TTC549 (cell line): ENCODE results near the gene GRAP2.
"Not testable (repeated sequence)": the region's sequence is repeated elsewhere in the genome, so short reads cannot be mapped to it uniquely, and the experiment has no call there.

Source experiments
- FAIRE-seq: peaks from 2 replicates; lab custom pipeline; 2012; peaks lifted over from hg19 to GRCh38; lab: Jason Lieb, UNC

Gene GRAP2

DNA sequence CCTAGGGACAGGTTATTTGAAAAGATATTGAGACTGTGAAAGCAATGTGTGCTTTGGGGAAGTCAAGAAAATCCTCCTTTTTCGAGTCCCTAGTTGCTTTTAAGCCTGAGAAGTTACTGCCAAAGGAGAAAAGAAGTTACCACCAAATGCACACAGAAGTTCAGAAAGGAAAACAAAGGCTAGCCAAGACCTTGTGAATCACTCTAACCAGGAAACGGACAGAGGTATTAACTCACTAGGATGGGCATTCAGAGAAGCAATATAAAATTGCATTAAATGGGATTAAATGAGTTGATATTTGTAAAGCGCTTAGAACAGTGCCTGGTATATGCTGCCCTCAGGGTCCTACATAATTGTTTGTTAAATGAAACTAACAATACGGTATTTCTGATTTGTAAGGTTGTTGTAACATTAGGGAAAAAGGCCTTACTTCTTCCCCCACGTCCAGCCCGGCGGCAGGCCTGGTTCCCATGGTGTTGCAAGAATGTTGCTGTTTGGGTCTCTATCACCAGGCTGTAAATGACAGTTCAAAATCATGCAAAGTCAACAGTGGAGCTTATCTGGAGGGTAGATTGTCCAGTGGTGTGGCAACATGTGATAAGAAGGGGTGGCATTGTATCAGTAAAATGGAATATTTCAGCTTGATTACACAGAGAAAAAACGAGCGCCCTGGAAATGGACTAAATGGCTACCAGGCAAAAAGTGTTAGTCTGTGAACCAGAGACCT, 66.4 kb downstream of the GRAP2 start:
- FAIRE-seq: no peak

DNA sequence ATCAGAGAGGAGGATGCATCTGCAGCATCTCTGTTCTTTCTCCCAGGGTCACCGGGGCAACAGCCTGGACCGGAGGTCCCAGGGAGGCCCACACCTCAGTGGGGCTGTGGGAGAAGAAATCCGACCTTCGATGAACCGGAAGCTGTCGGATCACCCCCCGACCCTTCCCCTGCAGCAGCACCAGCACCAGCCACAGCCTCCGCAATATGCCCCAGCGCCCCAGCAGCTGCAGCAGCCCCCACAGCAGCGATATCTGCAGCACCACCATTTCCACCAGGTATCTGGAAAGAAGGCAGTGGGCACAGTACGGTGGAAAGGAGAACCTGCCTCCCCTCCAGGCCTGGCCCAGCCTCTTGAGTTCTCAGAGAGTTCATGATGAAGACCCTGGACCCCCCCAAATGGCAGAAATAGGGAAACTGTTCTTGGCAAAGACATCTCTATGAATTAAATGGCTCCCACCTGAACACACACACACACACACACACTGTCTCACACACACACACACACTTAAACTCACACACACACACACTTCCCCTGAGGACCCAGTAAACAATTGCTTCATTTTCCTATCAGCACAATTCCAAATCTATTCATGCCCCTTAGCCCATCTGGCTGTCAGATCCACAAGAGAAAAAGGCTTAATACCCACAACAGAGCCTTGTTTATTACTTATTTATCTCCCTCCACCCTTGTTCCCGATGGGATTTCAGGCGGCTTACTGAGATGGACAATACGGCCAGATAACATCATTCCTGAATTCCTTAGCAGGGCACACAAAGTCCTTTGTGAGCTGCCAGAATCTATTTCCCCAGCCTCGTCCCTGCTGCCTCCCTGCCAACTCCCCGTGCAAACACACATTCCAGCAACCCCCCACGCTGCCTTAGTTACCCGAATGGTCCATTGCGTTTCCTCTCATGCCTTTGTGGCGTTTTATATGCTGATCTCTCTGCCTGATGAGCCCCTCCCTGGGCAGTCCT, 67.4 kb downstream of the GRAP2 start:
- FAIRE-seq: no peak

DNA sequence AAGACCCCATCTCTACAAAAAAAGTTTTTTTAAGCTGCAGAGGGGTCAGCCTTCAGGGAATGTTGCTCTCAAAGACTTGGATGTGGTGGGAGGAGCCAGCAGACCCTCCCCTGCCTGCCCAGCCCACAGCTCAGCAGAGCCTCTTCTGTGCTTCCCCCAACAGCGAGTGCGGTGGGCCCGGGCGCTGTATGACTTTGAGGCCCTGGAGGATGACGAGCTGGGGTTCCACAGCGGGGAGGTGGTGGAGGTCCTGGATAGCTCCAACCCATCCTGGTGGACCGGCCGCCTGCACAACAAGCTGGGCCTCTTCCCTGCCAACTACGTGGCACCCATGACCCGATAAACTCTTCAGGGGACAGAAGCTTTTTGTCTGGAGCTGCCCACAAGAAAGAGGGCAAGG, 69.9 kb downstream of the GRAP2 start:
- FAIRE-seq: no peak

- FAIRE-seq: no peak
Observed at GRCh38 chr22:39972641-39973040, 71.8 kb downstream of the GRAP2 start.

DNA sequence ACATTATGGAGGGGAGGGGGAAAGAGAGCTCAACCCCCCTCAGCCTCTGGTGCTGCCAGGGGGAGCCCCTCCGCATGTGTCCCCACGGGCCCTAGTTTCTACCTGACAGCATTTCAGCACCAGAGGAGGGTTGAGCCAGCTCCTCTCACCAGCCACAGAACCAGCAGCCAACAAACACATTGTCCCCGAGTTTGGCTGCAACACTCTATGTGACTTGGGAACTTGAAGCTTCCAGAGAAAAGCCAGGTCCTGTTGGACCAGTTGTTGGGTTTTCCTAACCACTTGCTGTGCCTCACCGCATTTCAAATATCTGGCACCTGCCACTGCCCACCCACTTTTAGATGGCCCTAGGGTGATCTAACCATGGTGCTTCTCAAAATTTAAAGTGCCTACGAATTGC, 72.8 kb downstream of the GRAP2 start:
- FAIRE-seq: no peak

DNA sequence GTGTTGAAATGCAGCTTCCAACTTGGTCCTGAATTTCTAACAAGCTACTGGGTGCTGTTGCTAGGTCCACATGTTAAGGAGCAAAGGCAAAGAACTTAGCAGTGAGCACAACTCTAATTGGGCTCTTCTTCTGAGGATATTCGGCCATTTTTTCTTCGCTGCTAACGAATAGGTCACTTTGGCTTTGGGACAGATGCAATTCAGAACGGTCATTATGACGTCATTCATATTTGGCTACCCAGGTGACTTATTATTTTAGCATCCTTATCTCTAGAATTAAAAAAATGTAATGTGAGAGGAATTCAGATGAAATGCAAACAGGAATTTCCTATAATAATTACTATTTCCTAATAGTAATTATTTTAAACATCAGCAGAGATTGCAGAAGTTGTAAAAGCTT, 73.2 kb downstream of the GRAP2 start:
- FAIRE-seq: no peak

DNA sequence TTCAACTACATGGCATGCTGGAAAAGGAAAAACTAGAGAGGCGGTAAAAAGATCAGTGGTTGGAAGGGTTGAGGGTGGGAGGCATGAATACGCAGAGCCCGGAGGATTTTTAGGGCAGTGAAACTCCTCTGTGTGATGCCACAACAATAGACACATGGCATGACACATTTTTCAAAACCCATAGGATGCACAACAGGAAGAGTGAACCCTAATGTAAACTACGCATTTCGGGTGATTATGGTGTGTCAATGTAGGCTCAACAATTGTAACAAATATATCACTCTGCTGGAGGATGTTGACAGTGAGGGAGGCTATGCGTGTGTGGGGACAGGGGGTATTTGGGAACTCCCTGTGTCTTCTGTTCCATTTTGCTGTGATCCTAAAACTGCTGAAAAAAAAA, 78.2 kb downstream of the GRAP2 start:
- FAIRE-seq: no peak

GRCh38 chr22:39979458-39979857, 78.6 kb downstream of the GRAP2 start:
- no peak for FAIRE-seq

DNA sequence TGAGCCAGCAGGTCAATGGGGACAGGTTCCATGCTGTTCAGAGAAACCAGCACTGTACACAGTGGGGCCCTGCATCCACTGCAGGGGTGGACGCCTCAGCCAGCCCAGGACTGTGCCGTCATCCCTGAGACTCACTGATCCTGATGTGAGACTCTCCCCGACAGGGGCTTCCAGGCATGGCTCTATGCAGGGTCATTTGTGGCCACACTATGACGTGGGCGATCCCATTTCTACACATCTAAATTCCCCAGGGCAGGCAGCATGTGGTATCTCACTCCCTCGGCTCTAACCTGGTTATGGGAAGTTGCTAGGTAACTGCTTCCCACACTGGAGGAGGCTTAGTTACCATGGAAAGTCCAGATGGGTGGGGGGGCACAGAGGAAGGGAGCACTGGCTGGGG, 79.7 kb downstream of the GRAP2 start:
- no peak for FAIRE-seq

DNA sequence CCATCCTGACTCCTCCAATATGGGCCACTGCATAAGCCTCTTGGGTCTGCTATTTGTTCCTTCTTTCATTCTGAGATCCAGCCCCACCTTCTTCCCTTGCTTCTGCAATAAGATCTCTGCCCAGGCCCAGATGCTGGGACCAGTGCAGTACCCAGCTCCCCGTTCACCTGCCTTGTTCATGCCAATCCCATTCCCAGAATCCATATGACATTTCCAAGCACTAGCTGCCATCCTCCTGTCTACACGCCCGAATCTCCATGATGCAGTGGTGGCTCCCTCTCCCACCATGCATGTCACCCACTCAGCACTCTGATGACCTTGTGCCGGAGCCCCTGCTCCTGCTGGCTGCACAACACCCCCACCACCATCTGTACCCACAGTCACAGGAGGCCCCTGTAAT, 82.5 kb downstream of the GRAP2 start:
- FAIRE-seq: no peak

GRCh38 chr22:39984006-39984405, 83.1 kb downstream of the GRAP2 start:
- no peak for FAIRE-seq

DNA sequence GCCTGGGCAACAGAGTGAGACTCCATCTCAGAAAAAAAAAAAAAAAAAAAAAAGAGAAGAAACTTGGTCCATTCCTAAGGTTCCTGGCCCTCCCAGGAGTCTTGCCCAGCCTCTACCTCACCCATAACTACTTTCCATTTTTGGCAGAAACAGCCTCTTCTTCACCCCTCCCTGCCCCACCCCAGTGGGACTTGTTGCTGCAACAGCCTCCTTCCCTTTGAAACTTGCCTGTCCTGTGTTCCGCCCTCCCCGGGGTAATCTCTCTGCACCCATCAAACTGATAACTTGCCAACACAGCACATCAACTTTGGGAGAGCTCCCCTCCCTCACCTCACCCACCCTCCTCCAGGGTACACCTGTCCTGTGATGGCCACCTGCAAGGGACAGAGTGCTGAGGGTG, 83.9 kb downstream of the GRAP2 start:
- FAIRE-seq: no peak

GRCh38 chr22:39985383-39986035, 84.6 kb downstream of the GRAP2 start:
- FAIRE-seq: no peak

DNA sequence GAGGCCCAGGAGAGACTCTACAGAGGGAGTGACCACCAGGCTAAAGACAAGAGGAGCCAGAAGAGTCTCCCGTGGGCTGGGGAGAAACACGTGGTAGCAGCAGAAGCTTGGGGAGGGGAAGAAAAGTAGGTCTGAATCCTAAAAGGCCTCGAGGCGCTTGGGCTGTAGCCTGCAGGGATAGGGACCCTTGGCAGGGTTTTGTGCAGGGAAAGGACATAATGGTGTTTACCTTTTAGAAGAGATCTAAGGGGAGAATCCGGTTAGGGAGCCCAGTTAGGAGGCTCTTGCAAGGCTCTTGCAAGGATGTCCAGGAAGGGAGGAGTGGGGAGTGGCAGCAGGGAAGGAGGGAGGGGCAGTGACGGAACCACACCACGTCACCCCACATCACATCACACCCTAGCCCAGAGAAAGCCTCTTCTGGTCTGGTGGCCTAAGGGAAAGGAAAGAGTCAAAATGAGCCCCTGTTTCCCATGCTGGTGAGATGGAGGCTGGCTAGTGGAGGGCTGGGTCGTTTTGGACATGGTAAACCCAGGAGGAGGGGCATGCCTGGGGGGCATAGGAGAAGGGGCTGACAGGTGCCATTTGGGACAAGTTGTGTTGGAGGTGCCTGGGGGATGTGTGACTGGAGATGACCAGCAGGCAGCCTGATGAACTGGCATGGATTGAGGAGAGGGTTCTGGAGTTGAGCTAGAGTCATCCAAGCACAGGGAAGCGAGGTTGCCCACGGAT, 87.7 kb downstream of the GRAP2 start:
- FAIRE-seq: no peak

GRCh38 chr22:39989633-39990032, 88.7 kb downstream of the GRAP2 start:
- no peak for FAIRE-seq

- no peak for FAIRE-seq
Observed at GRCh38 chr22:39990686-39991085, 89.8 kb downstream of the GRAP2 start.

- FAIRE-seq: no peak
Observed at GRCh38 chr22:39991159-39991860, 90.4 kb downstream of the GRAP2 start.

DNA sequence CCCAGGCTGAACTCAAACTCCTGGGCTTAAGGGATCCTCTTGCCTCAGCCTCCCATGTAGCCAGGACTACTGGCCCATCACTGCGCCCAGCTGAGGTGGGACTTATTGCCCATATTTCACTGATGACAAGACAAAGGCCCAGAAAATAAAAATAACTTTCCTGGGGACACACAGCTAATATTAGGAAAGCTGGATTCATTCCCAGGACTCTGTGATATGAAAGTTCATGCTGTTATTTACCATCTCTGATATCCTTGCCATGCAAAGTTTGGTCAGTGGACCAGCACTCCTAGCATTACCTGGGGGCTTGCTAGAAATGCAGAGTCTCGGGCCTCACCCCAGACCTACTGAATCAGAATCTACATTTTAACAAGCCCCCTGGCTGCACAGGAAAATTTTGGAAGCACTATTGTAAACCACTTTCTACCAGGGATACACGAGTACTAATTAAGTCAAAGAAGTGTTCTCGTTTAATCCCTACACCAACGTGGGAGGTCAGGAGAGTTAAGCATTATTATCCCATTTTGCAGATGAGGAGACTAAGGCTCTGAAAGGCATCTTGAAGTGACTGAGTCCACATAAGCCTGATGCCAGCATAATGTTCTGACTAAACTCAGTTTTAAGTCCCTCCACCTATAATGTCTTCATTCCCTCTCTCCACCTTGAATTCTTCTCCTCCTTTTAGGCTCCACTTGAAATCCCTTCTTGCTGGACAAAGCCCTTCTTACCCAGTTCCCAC, 91.4 kb downstream of the GRAP2 start:
- FAIRE-seq: no peak

- FAIRE-seq: not testable (repeated sequence)
Observed at GRCh38 chr22:39992894-39993293, 92.0 kb downstream of the GRAP2 start.

GRCh38 chr22:39994041-39994565, 93.2 kb downstream of the GRAP2 start:
- no peak for FAIRE-seq
